ENCODE data around the gene PRMT3.
"Not testable (repeated sequence)": the region's sequence is repeated elsewhere in the genome, so short reads cannot be mapped to it uniquely, and the experiment has no call there.

The PRMT3 gene

DNA sequence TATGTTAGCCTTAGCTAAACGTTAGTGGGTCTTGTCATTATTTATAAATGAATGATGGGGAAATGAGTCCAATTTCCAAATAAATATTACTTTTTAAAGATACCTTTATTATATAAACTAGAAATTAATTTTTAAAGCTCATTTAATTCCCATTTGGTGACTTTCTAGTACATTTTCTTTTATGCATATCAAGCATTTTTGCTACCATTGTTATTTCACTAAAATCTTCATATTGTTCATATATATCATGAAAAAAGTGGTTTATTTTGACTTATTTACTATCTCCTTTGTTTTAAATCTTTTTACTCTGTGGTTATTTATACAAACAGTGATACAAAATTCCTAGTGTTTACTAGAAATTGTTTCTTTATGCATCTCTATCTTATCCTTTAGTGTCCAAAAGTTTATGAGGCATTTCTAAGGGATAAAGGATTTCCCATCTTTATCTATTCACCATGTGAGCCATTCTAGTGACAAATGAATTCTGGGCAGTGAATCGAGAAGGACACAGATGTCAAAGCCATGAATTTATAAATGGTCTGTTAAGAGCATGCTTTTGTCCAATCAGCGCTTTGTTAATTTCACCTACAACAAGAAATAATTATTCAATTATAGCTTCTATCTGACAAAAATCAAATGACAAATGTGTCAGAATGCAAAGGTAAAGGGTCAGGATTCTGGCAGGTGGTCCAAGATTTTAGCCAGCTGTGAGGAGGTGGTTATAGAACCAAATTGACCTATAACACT is 70.6 kb downstream of the PRMT3 start:
- DNase-seq: no peak

DNA sequence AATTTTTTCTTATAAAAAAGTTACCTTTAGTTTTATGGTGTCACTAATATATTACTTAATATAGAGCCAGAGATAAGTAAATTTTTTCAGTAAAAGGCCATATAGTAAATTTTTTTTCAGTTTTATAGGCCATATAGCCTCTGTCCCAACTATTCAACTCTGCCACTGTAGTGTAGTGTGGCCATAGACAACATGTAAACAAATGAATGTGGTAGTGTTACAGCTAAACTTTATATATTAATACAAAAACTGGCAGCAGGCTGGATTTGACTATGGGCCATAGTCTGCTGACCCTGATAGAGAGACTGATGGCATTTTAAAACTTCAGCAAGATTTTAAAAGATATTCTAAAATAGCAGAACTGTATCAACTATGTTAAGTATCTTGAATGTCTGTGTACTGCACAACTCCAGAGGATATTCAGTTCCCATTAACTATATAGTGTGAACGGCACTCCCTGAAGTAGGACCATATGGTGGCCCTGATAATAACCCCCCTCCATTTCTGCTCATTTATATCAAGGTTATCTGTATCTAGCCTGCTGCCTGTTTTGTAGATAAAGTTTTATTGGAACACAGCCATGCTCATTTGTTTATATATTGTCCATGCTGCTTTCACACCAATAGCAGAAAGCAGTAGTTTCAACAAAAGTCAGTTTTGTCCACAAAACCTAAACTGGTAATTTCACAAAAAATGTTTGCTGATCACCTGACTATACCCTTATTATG is 71.6 kb downstream of the PRMT3 start:
- DNase-seq: no peak

DNA sequence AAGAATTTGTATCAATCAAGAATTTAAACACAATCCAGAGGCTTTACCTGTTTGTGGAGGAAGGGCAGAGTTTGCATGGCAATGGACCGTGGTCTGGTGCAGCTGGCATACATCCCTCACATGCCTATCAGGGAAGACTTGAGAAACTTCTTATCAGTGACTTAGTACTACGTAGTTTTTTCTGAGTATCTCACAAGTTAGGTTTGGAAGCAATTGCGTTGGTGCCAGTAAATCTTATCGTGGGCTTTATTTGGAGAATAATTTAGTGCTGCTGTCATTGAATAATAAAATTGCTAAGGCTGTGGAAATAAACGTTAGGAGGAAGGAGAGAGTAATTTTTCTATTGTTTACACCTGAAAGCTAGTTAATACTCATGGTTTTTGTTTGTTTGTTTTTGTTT is 72.3 kb downstream of the PRMT3 start:
- no peak for DNase-seq

DNA sequence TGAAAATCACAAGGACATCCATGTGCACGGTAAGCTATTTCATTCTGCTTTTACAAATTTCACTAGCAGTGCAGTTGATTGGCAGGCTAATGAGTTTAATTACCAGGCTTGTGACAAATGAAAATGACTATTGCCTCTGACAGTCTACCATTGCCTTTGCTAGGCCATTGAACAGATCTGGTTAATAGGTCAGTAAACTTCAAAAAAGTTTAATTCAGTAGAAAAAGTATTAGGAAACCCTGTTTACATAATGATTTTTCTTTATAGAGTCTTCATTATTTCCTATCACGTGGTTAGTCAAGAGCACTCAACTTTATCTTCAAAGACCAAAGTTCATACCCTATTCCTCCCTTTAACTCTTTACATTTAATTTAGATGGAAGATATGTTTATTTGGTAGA is 77.0 kb downstream of the PRMT3 start:
- DNase-seq: no peak

DNA sequence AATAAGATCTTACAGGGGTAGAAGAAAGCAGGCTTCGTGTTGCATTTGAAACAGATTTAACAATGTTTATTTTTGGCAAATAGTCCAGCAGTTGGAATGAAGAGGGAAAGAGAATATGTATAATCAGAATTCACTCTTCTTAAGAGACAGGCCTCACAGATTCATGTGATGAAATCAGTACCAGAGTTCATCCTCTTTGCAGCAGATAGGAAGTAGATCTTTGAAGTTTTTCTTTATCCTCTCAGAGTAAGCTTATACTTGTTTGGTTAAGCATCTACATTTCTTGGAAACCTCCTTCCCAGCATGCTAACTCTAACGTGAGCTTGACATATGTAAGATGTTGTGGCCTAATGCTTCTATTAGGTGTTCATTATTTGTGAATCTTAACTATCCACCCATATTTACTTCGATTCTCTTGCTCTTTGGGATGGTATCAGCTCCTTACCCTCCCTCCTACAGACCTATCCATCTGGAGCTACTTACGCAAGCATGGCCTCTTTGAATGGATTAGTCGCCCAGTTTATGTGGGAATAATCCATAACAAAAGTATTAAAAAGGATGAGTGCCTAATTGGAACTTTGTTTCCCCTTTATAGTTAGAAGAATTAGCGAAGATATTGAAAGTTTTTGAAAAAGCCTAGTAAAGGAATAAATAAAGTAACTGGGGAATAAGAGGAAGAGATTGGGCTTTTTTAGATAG is 80.1 kb downstream of the PRMT3 start:
- no peak for DNase-seq

DNA sequence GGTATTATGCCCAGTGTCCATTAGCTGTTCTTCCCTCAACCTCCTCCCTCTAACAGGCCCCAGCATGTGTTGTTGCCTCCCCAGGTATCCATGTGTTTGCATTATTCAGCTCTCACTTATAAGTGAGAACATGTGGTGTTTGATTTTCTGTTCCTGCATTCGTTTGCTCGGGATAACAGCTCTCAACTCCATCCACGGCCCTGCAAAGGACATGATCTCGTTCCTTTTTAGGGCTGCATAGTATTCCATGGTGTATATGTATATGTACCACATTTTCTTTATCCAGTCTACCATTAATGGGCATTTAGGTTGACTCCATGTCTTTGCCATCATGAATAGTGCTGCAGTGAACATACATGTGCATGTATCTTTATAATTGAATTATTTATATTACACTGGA is 82.8 kb downstream of the PRMT3 start:
- no peak for DNase-seq

DNA sequence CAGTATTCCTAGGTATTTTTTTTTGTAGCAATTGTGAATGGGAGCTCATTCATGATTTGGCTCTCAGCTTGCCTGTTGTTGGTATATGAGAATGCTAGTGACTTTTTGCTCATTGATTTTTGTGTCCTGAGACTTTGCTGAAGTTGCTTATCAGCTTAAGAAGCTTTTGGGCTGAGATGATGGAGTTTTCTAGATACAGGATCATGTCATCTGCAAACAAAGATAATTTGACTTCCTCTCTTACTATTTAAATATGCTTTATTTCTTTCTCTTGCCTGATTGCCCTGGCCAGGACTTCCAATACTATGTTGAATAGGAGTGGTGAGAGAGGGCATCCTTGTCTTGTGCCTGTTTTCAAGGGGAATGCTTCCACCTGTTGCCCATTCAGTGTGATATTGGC is 84.4 kb downstream of the PRMT3 start:
- not testable (repeated sequence) for DNase-seq

DNA sequence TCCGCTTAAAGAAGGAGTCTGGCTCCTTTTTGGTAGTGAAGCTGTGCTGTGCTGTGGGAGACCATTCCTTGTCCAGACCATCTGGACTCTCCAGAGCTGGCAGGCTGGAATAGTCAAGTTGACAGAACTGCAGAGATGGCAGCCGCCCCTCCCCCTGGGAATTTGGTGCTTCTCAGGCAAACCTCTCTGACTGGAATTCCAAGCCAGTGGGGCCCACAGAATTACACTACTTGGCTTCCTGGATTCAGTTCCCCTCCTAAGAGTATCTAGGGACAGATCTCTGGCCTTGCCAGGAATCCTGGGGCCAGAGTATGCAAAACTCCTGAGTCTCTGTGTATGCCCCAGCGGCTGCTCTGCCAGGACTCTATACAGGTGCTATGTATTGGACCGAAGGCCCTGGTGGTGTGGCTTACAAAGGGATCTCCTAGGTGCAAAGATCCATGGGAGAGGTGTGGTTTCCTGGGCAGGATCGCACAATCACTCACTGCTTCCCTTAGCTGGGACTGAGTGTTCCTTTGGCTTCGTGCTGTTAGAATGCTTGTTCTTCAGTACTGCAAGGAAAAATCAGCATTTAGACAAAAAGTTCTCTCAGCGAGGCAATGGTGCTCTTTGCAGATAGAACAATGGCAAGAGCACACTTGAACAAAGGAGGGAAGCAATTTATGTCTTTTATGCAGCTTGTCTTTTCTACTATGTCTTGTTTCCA is 86.8 kb downstream of the PRMT3 start:
- no peak for DNase-seq

DNA sequence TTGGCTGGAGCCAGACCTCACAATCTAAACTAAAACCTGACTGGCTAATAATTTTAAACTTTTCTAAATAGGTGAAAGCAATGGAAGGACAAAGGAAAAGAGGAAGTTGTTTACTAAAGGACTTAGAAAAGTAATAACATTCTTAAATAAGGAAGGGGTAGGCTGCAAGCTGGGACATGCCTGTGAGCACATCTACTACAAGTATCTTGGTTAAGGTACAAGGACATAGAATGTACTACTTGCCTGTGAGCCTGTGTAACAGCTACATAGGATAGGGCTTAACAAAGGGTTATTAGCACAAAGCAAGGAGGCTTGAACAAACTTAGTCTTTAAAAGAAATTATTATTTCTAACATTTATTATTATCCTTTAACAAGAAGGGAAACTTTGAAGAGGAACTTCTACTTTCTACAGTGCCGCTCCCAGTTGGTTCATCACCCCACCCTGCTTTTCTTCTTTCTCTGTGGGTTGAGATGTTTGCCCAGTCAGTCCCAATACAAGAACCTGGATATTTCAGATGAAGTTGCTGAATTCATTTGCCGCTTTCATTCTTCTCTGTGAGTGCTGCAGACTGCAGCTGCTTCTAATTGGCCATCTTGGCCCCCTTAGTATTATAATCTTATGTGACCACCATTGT is 87.5 kb downstream of the PRMT3 start:
- DNase-seq: no peak

DNA sequence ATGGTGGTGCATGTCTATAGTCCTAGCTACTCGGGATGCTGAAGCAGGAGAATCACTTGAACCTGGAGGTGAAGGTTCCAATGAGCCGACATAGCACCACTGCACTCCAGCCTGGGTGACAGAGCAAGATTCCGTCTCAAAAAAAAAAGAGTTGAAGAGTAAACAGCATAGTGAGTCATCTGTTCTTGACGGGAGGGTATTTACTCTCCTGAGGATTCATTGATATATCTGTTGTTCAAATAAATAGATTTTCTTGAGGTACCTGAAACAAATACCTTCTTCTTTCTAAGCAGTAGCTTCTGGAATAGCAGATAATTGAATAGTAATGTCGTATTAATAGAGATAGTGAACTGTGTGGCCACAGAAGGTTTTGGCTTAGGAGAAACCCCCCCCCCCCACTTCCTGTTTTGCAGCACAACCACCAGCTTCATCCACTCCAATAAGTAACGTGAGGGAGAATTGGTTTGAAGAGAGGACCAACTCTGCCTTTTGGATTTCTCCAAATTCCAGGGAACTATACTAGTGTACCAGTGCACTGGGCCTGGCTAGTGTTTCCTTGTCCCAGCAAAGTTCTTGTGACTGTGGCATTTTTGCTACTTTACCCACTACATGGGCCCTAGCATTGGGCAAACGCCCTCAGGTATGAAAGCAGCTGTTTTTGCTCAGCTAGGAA is 90.0 kb downstream of the PRMT3 start:
- DNase-seq: no peak

DNA sequence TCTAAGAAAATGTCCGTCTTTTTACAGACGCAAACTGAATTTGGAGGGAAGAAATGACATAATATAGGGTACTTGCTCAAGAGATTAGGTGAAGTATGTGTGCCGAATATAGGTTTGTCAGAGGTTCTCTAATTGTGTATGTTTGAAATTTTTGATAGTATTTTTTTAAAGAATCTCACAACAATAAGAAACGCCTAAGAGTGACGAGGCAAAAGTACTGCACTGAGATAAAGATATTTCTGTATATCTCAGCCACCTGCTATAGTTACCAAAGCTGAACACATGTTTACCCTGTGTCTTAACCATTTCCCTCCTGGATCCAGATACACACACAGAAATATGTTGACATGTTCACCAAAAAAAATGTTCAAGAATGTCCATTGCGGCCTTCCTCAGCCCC is 92.0 kb downstream of the PRMT3 start:
- no peak for DNase-seq

DNA sequence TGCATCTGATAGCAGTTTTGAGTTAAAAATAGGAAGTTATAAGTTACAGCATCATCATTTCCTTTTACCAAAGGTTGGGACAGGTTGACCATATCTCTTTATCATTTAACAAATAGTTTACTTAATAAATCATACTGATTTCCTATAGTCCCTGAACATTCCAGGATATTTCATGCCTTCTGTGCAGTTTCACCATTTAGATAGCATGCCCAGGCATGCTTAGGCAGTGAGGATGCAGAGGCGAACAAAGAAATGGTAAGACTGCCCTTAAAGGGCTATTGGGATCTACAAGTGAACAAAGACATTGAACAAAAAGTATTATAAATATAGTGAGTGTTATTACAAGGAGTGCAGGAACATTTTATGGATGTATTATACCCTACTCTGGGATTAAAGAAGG is 96.4 kb downstream of the PRMT3 start:
- DNase-seq: no peak

DNA sequence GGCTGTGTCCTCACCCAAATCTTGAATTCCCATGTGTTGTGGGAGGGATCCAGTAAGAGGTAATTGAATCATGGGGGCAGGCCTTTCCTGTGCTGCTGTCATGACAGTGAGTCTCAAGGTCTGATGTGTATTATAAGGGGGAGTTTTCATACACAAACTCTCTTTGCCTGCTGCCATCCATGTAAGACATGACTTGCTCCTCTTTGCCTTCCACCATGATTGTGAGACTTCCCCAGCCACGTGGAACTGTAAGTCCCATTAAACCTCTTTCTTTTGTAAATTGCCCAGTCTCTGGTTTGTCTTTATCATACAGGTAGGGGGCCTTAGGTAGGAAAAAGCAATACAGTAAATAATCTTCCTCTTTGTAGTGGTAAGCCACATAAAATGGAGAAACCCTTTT is 96.9 kb downstream of the PRMT3 start:
- DNase-seq: not testable (repeated sequence)

DNA sequence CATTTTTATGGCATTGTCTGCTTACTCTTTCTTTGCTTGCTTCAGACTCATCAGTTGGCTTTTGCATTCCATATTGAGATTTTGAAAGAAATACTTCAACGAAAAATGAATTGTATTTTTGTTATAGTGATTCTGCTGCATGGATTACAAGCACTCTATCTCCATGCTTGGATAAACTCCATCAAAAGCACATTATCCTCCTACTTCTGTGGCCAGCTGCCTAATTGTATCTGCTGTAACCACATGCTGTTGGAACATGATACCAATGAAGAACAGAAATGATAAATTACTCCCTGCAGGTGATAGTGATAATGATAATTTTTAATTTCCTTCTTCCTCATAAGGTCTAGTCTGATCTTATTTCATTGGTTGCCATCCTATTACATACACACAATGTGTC is 100.8 kb downstream of the PRMT3 start:
- no peak for DNase-seq

DNA sequence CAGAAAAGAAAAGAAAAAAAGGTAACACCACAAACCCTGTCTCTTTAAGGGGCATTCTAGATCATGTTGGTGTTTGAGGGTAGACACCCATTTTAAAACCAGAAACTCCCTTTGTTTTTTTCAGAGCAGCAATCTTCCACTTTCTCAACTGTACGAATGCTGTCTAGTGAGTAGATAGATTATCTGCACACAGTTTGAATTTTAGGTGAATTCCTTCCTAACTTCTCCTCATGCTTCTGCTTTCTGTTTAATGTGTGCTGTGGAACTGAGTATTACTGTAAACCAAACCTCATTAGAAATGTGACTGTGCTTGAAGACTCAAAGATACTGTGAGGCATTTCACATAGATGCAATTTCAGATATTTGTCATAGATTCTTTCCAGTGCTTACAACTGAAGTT is 102.4 kb downstream of the PRMT3 start:
- no peak for DNase-seq

DNA sequence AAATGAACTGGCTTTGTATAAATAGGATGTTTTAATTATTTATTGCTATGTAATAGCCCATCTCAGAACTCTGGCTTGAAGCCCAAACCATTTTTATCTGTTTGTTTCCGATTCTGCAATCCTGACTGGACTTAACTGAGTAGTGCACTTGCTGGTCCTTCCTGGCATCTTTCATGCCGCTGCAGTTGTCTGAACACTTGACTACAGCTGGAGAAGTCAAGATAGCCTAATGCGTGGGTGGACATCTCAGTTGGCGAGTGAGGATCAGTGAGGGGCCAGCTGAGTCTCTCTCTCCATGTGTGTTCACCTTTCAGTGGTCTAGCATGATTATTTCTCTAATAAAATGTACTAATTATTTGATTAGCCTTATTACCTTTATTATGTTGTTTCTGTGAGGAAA is 105.8 kb downstream of the PRMT3 start:
- no peak for DNase-seq

DNA sequence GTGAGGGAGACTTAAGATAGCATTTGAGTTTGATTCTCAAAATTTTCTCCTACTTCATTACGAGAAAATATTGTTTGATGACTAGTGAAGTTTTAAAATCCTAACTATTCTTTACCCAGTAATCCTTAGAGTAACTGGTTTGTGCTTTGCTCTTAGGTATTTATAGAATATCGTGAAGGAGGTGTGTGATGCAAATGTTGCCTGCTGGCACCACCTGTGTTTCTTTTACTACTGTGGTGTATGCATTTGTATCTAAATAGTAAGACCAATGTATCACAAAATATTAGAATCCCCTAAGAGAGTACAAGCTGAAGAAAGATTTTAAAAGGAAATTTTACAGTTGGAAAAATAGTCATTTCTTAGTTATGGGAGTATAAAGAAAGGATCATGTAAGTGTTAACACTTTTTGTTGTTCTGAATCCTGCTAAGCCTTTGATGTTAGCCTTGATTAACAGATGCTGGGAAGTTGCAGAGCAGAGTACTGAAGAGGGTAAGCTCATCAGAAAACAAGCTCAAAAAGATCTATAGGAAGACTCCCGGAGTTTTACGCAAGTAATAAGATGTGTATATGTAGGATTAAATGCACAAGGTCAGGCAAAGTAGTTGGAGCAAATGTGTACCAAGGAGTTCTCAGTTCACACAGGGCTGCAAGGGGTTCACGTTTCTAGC is 109.7 kb downstream of the PRMT3 start:
- no peak for DNase-seq

DNA sequence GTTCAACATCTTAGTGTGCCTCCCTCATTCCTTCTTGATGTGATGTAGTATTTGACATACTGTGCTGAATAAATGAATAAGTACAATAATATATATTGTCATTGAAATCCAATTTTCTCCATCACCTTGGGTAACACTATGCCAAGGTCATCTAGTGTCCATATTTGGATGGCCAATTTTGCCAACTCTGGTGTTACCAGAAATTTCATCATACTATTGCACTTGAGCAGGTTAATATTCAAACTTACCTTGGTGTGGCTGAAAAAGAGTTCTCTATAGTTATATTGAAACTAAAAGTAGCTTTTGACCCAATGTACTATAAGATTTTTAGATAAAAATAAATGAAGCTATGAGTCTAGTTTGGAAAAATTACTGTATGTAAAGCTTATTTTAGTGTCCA is 113.7 kb downstream of the PRMT3 start:
- no peak for DNase-seq

DNA sequence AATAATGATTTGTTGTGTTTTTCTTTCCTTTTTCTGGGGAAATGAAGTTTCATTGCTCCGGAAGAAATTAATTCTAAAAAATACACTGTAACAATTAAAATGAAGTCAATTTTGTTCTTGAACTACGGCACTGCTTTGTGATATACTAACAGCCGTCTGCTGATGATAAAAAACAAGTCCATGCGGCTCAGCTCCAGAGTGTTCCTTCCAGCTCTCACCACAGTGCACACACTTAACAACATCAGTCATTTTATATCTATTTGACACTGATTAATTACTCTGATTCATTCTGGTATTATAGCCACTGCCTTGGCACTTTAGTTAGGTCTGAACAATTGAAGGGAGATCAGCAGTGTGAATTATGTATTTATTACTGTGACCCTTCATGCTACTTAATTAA is 114.5 kb downstream of the PRMT3 start:
- DNase-seq: no peak

DNA sequence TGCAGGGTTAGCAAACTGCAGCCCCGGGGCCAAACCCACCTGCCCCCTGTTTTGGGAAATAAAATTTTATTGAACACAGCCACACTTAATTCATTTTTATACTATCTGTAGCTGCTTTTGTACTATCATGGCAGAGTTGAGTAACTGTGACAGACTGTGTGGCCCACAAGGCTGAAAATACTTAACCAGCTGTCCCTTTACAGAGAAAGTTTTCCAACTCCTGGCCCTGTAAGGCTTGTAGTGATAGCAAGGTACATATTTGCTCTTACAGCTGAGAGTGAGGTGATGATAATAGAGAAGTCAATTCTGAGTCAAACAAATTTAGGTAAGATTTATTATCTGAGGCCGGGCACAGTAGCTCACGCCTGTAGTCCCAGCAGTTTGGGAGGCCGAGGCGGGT is 124.5 kb downstream of the PRMT3 start:
- no peak for DNase-seq

DNA sequence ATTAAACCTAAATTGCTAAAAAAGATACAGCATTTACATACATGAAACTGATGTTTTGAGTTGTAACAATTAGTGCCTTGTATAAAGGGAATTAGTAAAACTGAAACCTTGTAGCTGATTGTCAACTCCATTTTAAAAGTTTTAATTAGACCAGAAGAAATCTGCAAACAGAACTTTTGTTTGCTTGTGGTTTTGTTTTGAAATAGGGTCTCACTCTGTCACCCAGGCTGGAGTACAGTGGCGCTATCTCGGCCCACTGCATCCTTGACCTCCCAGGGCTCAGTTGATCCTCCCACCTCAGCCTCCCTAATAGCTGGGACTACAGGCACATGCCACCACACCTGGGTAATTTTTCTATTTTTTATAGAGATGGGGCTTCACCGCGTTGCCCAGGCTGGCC is 125.4 kb downstream of the PRMT3 start:
- no peak for DNase-seq

DNA sequence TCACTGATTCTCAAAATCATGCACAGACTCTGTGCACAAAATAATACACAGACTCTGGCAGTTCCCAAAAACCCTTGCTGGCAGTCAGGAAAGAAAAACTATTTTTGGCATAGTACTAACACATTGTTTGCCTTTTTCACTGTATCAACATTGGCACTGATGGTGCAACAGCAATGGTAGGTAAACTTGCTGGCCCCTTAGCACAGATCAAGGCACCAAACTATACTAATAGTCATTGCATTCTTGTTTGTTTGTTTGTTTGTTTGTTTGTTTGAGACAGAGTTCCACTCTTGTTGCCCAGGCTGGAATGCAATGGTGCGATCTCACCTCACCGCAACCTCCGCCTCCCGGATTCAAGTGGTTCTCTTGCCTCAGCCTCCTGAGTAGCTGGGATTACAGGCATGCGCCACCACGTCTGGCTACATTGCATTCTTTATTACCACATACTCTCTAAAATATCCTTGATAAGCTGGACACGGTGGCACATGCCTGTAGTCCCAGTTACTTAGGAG is 130.9 kb downstream of the PRMT3 start:
- DNase-seq: no peak

Measured in stimulated activated CD4-positive, alpha-beta T cell treated with anti-CD3 and anti-CD28 coated beads, Interleukin-4, amount 100 ng/mL, for 24 hours (primary cell).